Subcutaneous abdominal adipose tissue (tissue), 5 donors: ENCODE results near the gene STAP2.

Experiments used
- H3K27ac ChIP-seq: one replicate; pipeline ENCODE4 v1.7.0; 2013; ENCODE audit warnings: low read depth, mild to moderate bottlenecking, inconsistent platforms, low read length, moderate library complexity
- H3K27me3 ChIP-seq, 5 donors: one replicate each; pipeline ENCODE4 v1.7.0; 2013; ENCODE audit warnings: low read length in 5 of 5, inconsistent platforms in 1 of 5; ENCODE audit not compliant: control insufficient read depth in 5 of 5, insufficient read depth in 4 of 5
- H3K36me3 ChIP-seq, 5 donors: one replicate each; pipeline ENCODE4 v1.7.0; 2013; ENCODE audit warnings: low read length in 5 of 5; ENCODE audit not compliant: control insufficient read depth in 5 of 5, insufficient read depth in 5 of 5
- H3K4me1 ChIP-seq, 5 donors: one replicate each; pipeline ENCODE4 v1.7.0; 2013; ENCODE audit warnings: low read length in 5 of 5, mild to moderate bottlenecking in 3 of 5, moderate library complexity in 1 of 5; ENCODE audit not compliant: control insufficient read depth in 5 of 5, insufficient read depth in 5 of 5
- H3K4me3 ChIP-seq, 5 donors: one replicate each; pipeline ENCODE4 v1.7.0; 2013; ENCODE audit warnings: low read length in 5 of 5, low read depth in 1 of 5
- H3K9ac ChIP-seq, 5 donors: one replicate each; pipeline ENCODE4 v1.7.0; 2013; ENCODE audit warnings: low read length in 5 of 5, mild to moderate bottlenecking in 4 of 5, moderate library complexity in 3 of 5
- H3K9me3 ChIP-seq, 5 donors: one replicate each; pipeline ENCODE4 v1.7.0; 2013; ENCODE audit warnings: low read length in 5 of 5; ENCODE audit not compliant: control insufficient read depth in 5 of 5
- donor health status: healthy.
- donor health status: healthy.
- donor health status: healthy.
- donor health status: healthy.
- donor health status: healthy.

The STAP2 gene

DNA sequence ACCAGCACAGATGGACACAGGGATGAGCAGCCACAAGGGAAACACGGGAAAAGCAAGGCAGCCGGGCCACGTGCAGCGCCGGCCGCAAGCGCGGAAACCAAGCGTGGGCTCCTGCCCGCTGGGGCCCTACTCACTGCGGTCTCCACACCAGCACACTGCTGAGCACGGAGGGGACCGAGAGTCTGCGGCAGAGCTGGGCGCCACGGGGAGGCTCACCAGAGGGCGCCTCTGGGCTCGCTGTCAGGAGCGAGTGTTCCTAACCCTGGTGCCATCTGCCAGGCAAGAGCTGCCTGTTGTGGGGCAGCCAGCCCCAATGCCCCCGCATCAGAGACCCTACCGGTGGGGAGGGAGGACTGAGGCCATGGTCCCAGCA is 31.2 kb upstream of the STAP2 start:
- peaks cover 23 to 77% (median 75%) of the 10 kb centered on the region in 5 donors for H3K4me1 ChIP-seq
- H3K27ac ChIP-seq, result peak overlapping the region; percentile 18
- no peaks in the 10 kb centered on the region for H3K9me3 ChIP-seq
- peak overlapping the region in 4 of 5 donors; percentile 21 to 58 (median 38) for H3K4me3 ChIP-seq
- H3K9ac ChIP-seq, result peak overlapping the region in 4 of 5 donors; percentile 6 to 62 (median 42)
- peaks cover 0 to 37% (median 25%) of the 10 kb centered on the region in 5 donors for H3K36me3 ChIP-seq
- no peaks in the 10 kb centered on the region for H3K27me3 ChIP-seq

- peaks cover 0 to 40% (median 26%) of the 10 kb centered on the region in 5 donors for H3K36me3 ChIP-seq
- H3K9ac ChIP-seq, result peak overlapping the region in 4 of 5 donors; percentile 6 to 62 (median 42)
- no peaks in the 10 kb centered on the region for H3K27me3 ChIP-seq
- peak overlapping the region in 4 of 5 donors; percentile 21 to 58 (median 38) for H3K4me3 ChIP-seq
- no peaks in the 10 kb centered on the region for H3K9me3 ChIP-seq
- peak overlapping the region; percentile 18 for H3K27ac ChIP-seq
- peaks cover 22 to 72% (median 69%) of the 10 kb centered on the region in 5 donors for H3K4me1 ChIP-seq
Measured at GRCh38 chr19:4369109-4369887, 30.7 kb upstream of the STAP2 start.

DNA sequence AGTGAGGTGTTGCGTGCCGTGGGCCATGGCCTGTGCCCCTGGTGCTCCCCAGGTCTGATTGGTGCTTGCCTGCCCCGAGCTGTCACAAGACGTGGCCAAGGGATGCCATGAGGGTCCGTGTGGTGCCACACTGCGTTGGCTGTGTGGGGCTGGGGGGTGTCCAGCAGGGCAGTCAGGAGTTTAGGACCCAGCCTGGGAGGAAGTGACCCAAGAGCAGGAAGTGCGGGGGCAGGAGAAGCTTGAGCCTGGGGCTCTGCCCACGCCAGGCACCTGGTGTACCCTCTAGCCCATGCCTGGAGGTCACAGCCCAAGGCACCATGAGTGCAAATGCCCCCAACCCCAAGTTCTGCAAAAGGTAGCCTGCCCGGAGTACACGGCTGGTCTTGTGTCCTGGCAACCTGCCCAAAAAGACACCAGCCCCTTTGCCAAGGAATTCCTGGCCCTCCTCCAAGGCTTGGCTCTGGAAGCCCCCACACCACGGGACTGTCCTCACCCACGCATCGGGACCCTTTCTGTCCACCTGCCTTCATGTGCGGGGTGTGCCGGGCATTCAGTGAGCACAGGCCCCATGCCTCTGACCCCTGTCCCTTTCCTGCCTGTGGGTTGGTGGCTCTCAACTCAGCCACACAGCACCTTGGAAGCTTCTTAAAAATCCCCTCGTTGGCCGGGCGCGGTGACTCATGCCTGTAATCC is 29.6 kb upstream of the STAP2 start:
- H3K9me3 ChIP-seq, result no peaks in the 10 kb centered on the region
- peak overlapping the region in 4 of 5 donors; percentile 29 to 62 (median 48) for H3K9ac ChIP-seq
- H3K27me3 ChIP-seq, result no peaks in the 10 kb centered on the region
- peak overlapping the region in 2 of 5 donors; percentile 27 to 43 for H3K4me3 ChIP-seq
- peak overlapping the region; percentile 54 for H3K27ac ChIP-seq
- peaks cover 13 to 61% (median 59%) of the 10 kb centered on the region in 5 donors for H3K4me1 ChIP-seq
- peaks cover 0 to 50% (median 36%) of the 10 kb centered on the region in 5 donors for H3K36me3 ChIP-seq

DNA sequence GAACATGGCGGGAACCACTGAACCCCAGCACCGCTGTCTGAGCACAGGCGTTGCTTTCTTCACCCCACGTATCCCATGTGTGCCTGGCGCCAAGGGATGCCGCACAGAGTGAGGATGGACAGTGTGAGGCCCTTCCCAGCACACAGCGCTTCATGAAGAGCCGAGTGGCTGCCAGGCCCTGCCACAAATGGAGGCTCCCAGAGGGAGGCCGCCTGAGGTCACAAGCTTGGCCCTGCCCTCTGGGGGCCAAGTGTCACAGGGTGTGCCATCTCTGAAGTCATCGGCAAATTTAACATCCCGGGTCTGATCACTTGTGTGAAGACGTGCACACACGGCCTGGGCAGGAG is 29.1 kb upstream of the STAP2 start:
- H3K4me1 ChIP-seq, result peaks cover 10 to 56% (median 54%) of the 10 kb centered on the region in 5 donors
- H3K36me3 ChIP-seq, result peaks cover 0 to 56% (median 41%) of the 10 kb centered on the region in 5 donors
- H3K27me3 ChIP-seq, result no peaks in the 10 kb centered on the region
- peak overlapping the region in 1 of 5 donors; percentile 43 for H3K4me3 ChIP-seq
- H3K27ac ChIP-seq, result peak overlapping the region; percentile 54
- H3K9me3 ChIP-seq, result no peaks in the 10 kb centered on the region
- H3K9ac ChIP-seq, result peak overlapping the region in 3 of 5 donors; percentile 42 to 62 (median 54)

DNA sequence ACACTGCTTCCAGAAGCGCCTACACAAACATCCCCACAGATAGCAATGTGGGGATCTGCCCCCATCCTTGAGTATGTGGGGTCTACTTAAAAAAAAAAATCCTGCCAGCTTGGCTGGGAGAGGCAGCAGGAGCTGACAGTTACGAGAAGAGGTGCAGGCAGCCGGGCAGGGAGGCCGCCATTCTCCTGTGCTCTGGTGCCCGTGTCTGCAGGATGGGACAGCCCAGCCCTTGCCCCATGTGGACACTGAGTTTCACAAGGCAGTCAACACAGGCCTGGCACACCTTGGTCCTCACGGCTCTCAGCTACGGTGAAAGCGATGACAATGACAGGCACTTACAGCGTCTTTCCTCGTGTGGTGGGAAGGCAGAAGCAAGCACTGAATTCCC is 28.7 kb upstream of the STAP2 start:
- no peaks in the 10 kb centered on the region for H3K9me3 ChIP-seq
- no peak overlapping the region for H3K4me3 ChIP-seq
- no peak overlapping the region for H3K27ac ChIP-seq
- H3K9ac ChIP-seq, result peak overlapping the region in 2 of 5 donors; percentile 54 to 62
- H3K36me3 ChIP-seq, result peaks cover 0 to 59% (median 45%) of the 10 kb centered on the region in 5 donors
- peaks cover 10 to 52% (median 49%) of the 10 kb centered on the region in 5 donors for H3K4me1 ChIP-seq
- no peaks in the 10 kb centered on the region for H3K27me3 ChIP-seq

GRCh38 chr19:4366666-4367335 is 28.2 kb upstream of the STAP2 start:
- Histone ChIP-seq H3K9me3 (no peaks in the 10 kb centered on the region), H3K9ac (no peak overlapping the region), H3K36me3 (peaks cover 0 to 61% (median 51%) of the 10 kb centered on the region in 5 donors), H3K4me1 (peaks cover 10 to 47% (median 44%) of the 10 kb centered on the region in 5 donors), H3K27ac (no peak overlapping the region), H3K4me3 (no peak overlapping the region), H3K27me3 (no peaks in the 10 kb centered on the region)

DNA sequence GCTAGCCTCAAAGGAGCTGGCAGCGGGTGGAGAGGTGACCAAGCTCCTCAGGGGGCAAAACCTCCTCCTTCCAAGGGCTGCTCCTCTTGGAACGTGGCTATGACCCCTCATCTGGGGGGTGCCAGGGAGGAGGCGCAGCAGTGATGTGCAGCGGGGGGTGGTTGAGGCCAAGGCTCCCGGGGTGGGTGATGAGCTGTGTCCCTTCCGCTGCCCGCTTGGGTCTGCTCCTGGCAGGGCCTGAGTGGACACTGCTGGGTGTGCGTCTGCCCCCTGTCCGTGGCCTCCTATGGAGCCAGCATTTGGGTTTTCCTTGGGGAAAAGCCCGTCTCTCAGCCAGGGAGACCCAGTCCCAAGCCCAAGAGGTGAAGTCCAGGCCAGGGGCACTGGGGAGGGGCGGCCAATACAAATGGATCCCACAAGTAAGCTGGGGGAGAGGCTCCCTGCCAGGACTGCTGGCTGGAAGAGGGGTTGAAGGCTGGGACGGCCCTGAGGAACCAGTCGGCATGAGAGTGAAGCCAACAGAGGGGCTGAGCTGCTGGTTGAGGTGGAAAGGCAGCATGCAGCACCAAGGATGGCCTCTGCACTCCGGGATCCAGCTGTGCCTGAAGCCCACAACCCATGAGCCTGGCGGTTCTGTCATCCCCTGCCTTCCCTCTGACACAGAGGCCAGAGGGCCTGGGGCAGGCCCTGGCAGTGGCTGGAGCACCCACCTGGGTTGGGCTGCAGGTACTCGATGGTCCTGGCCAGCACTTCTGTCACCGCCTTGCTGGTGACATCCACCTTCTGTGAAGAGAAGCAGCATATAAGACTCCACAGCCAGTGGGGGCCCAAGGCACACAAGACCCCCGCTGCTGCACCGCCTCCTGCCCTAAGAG is 27.4 kb upstream of the STAP2 start:
- no peak overlapping the region for H3K9ac ChIP-seq
- no peak overlapping the region for H3K4me3 ChIP-seq
- peaks cover 0 to 64% (median 57%) of the 10 kb centered on the region in 5 donors for H3K36me3 ChIP-seq
- H3K4me1 ChIP-seq, result peaks cover 10 to 39% (median 36%) of the 10 kb centered on the region in 5 donors
- no peaks in the 10 kb centered on the region for H3K27me3 ChIP-seq
- no peaks in the 10 kb centered on the region for H3K9me3 ChIP-seq
- no peak overlapping the region for H3K27ac ChIP-seq

GRCh38 chr19:4365341-4365740 is 26.7 kb upstream of the STAP2 start:
- no peaks in the 10 kb centered on the region for H3K27me3 ChIP-seq
- no peak overlapping the region for H3K4me3 ChIP-seq
- H3K9ac ChIP-seq, result no peak overlapping the region
- no peak overlapping the region for H3K27ac ChIP-seq
- H3K36me3 ChIP-seq, result peaks cover 0 to 69% (median 60%) of the 10 kb centered on the region in 5 donors
- H3K4me1 ChIP-seq, result peaks cover 8 to 32% (median 30%) of the 10 kb centered on the region in 5 donors
- H3K9me3 ChIP-seq, result no peaks in the 10 kb centered on the region

DNA sequence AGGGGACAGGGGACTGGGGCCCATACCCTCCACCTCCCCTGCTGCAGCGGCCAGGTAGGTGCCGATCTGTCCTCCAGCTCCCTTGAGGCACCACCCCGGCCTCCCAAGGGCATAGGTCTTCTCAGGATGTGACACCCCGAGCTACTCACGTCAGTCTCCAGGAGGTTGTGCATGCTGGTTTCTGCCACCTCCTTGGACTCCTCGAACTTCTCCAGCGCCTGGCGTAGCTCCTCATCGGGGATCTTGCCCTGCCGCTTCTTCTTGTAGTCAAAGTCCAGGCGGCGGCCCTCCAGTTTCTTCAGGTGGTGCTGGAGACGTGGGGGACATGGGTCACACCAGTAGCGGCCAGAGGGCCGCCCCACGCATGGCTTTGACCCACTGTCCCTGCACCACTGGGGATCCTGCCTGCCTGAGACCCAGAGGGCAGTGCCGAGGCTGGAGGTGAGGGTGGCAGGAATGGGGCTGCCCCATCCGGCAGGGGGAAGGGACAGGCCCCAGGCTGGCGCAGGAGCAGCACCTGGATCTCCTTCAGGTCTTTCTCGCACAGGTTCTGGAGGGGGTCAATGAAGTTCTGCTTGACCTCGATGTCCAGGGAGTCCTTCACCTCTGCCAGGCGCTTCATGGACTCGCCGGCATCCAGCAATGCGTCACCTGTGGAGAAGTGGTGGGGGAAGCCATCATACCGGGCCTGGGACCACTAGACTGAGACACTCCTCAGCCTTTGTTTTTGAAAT is 25.1 kb upstream of the STAP2 start:
- H3K9ac ChIP-seq, result no peak overlapping the region
- no peaks in the 10 kb centered on the region for H3K9me3 ChIP-seq
- H3K27ac ChIP-seq, result no peak overlapping the region
- no peak overlapping the region for H3K4me3 ChIP-seq
- H3K4me1 ChIP-seq, result peaks cover 3 to 16% (median 14%) of the 10 kb centered on the region in 5 donors
- H3K27me3 ChIP-seq, result no peaks in the 10 kb centered on the region
- H3K36me3 ChIP-seq, result peaks cover 0 to 85% (median 76%) of the 10 kb centered on the region in 5 donors
